ENCODE results near the gene NFKBIZ. TPM values are rescaled to one million over a fixed set of nuclear protein-coding genes. Genes with fewer than 3 reads are reported as not detected.

The NFKBIZ gene
- total RNA-seq, 1 experiment from 2014 or later: 45.4 TPM

DNA sequence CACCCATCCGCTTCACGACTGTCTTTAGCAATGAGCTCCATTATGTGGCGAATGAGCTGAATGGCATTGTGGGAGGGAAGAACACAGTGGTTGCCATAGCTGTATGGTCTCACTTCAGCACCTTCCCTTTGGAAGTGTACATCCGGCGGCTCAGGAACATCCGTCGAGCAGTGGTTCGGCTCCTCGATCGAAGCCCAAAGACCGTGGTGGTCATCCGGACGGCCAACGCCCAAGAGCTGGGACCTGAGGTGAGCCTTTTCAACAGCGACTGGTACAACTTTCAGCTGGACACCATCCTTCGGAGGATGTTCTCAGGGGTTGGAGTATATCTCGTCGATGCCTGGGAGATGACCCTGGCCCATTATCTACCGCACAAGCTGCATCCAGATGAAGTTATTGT, 27.8 kb upstream of the NFKBIZ start:
- DNase-seq (ENCODE audit: low read depth): no peak
- in situ Hi-C loops (cut with HindIII; ENCODE audit: low pct_unique_long_range_greater_than_20kb, low sequenced_read_pairs): no loop called here

DNA sequence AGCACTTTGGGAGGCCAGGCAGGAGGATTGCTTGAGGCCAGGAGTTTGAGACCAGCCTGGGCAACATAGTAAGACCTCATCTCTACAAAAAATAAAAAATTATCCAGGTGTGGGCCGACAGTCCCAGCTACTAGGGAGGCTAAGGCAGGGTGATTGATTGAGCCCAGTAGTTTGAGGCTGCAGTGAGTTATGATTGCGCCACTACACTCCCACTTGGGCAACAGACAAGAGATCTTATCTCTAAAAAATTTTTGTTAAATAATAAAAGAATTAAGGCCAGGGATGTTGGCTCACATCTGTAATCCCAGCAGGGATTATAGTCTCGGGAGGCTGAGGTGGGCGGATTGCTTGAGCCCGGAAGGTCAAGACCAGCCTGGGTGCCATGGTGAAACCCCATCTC, 25.8 kb upstream of the NFKBIZ start:
- in situ Hi-C loops (cut with HindIII; ENCODE audit: low pct_unique_long_range_greater_than_20kb, low sequenced_read_pairs): no loop called here
- no peak for DNase-seq (ENCODE audit: low read depth)

DNA sequence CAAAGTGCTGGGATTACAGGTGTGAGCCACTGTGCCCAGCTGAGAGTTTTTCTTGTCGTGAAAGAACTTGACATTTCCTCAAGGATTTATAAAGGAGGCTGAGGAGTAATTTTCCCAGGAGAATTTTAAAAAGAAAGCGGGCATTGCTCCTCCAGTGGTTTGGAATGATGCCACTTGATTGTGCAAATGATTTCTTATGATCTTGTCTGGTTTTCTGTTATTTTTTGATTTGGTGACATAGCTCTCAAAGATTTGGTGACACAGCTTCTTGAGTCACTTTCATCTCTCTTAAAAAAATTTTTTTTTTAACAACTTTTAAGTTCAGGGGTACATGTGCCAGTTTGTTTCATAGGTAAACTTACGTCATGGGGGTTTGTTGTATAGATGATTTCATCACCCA, 24.6 kb upstream of the NFKBIZ start:
- DNase-seq (ENCODE audit: low read depth): no peak
- in situ Hi-C loops (cut with HindIII; ENCODE audit: low pct_unique_long_range_greater_than_20kb, low sequenced_read_pairs): no loop called here

DNA sequence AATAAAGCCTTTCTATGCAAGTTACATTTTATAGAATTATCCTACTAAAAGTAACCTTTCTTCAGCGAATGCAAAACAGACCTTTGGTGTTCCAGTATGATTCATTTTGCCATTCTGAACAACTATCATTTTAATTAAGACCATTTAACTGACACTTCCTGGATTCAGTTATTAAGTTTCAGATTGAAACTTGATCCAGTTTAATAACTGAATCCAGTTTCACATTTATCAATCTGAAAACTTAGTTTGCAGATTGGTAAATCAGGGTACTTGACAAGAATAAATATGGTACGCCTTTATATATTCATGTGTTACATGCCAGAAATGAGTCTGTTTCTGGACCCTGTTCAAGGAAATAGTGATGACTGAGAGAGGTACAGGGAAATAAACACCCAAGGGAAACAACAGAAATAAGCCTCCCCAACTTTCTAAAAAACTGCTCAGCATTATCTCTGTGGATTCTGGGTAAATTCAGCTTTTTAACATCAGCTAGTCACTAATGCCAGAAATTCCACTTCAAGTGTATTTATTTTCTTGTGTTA, 23.3 kb upstream of the NFKBIZ start:
- in situ Hi-C loops (cut with HindIII; ENCODE audit: low pct_unique_long_range_greater_than_20kb, low sequenced_read_pairs): no loop called here
- DNase-seq (ENCODE audit: low read depth): no peak

DNA sequence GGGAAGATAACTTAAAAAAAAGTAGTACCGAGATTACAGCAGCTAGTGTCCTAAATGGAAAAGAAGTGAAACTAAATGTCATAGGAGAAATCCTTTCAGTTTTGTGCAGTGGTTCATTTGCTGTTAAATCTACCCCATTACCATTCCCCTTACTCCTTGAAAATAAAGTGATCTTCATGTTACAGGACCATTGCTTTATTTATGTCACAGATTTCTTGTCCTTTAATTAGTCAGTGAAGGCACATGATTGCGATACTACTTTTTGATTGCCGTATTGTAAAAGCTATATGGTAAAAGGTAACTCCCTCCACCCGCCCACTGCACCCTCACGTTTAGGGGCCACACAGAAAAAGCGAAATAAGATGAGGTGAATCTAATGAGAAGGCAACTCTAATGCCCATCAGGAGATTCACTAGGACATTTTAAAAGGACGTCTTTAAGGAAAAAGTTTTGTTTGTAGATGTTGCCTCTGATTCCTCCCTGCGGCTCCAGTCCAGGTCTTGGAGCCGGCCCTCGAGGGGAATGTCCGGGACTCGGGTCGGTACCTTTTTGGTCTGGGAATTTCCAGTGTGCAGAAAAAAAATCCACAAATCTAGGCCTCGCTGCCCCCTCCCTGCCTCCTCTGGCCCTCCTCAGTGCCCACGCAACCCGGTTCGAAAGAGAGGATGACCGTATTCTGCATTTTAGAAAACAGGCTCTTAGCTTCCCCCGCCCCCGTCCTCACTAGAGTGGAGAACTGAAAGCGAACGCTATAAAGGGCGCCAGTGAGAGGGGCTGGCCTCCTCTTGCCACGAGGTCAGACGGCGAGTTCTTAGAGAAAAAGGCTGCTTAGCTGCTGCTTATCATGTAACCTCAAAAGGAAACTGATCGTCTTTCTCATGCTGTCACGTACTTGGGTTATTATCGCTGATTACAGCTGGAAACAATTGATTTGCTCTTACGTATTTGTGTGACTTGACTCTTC, 21.8 kb upstream of the NFKBIZ start:
- in situ Hi-C loops (cut with HindIII; ENCODE audit: low pct_unique_long_range_greater_than_20kb, low sequenced_read_pairs): no loop called here

DNA sequence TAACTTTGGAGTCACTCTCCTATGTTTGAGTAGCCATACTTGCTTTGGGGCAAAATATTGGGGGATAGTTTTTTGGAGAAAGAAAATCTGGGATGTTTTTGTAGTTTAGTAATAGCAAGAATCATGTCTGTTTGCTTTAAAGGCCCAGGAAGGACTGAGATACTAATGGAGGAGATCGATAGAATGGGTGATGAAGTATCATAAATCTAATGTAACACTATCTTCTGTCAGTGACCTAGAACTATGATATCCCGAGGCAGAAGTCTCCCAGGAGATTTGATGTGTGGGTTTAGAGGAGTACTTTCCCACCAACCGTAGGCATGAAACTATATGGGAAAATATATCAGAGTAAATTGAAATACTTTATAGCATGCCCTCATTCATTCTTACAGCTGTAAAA, 21.0 kb upstream of the NFKBIZ start:
- in situ Hi-C loops (cut with HindIII; ENCODE audit: low pct_unique_long_range_greater_than_20kb, low sequenced_read_pairs): no loop called here
- no peak for DNase-seq (ENCODE audit: low read depth)

More for the DNA sequence above, 21.8 kb upstream of the NFKBIZ start:
- peak; percentile 79 for DNase-seq (ENCODE audit: low read depth)

DNA sequence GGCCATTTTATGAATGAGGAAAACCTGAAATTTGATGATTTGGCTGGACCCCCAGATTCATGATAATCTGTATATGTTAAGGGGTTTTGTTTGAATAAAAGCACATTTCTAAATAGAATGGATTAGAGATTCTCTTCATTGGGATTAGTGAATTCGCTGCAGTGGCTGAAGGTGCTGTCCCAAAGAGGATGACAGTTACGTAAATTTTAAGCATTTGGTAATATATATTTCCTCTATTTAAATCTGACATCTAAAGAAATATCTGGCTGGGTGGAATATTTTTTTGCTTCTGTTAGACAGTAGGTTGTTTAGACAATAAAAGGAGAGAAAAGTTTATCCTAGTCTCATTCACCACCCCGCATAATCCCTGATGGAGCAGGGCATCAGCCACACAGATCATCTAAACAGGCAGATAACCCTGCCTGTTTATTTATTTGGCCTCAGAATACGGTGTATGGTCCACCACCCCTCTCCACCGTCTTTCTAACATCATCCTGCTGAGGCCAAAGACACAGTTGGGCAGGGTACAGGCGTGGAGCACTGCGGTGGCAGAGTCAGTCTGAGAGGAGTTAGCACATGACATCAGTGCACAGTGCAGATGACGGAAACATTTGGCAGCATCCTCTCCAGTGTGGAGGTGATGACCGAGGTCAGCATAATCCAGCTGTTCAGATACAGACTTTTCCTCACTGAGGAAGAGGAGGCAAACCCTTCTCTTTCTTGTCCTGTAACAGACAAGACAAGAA, 20.4 kb upstream of the NFKBIZ start:
- in situ Hi-C loops (cut with HindIII; ENCODE audit: low pct_unique_long_range_greater_than_20kb, low sequenced_read_pairs): no loop called here
- no peak for DNase-seq (ENCODE audit: low read depth)

DNA sequence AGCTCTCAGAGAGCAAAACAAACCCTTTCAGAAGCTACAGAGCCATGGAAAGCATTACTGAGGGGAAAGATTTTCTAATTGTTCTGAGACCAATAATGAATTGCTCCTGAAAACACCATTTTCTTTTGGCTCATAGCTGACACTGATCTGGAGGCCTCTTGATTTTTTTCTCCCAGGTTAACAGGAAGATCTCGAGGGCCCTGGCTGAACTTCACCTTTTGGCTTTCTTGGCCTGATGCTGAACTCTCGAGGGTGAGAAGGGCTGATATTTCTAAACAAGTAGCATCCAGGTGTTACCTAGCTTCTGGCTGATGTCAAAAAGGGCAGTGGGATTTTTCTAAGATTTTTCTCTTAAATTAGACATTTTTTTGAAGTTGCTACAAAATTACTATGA, 19.9 kb upstream of the NFKBIZ start:
- no peak for DNase-seq (ENCODE audit: low read depth)
- in situ Hi-C loops (cut with HindIII; ENCODE audit: low pct_unique_long_range_greater_than_20kb, low sequenced_read_pairs): no loop called here

DNA sequence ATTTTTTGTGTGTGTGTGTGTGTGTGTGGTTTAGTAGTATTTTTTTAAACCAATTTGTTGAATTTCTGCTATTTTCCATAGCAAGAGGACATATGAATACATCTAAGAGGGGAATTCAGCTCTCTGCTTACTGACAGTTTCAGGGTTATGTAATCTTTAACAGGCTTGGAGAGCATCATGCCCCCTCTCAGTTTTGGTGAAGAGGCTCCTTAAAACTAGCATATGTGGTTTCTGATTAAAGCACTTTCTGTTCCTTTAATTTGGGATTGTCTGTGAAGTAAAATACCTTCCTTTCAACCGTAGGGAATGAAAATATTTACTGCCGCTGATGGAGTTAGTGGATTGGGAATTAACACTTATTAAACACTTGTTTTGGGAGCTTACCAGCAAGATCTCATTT, 19.4 kb upstream of the NFKBIZ start:
- in situ Hi-C loops (cut with HindIII; ENCODE audit: low pct_unique_long_range_greater_than_20kb, low sequenced_read_pairs): no loop called here
- DNase-seq (ENCODE audit: low read depth): no peak

DNA sequence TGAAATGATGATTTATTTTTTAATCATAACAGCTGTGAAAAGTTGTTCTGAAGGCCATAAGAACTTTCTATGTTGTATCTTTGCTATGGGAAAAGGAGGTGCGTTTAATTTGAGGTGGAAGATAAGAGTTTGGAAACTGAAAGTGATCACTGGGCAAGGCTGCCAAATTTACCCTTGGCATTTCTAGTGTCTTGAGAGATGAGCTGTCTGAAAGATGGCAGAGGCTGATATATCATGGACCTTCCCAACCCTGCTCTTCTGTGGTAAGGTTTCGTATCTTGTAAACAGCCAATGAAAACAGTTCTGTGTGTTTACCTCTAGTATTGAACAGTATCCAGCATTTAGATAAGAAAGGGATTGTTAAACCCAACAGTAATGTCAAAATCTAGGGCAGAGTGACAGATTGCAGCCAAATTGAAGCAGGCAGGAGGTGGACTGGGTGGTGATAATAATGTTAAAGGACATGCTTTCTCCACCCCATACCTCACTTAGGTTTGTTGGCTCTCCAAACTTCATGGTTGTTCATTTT, 15.8 kb upstream of the NFKBIZ start:
- no peak for DNase-seq (ENCODE audit: low read depth)
- in situ Hi-C loops (cut with HindIII; ENCODE audit: low pct_unique_long_range_greater_than_20kb, low sequenced_read_pairs): no loop called here

DNA sequence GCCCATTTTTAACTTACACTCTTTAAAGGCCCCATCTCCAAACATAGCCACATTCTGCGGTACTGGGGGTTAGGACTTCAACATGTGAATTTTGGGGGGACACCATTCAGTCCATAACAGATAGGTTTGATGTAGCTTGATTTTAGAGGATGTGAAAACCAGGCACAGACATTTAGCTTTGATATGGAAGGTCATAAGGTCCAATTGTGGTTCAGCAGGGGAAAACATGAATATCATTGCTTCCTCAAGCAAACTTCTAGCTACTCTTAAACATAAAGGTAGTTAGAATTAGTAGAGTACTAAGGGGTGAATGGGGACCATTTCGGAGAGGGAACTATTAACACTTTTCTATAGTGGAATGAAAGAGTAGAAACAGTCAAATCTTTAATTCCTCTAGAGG, 13.6 kb upstream of the NFKBIZ start:
- no peak for DNase-seq (ENCODE audit: low read depth)
- in situ Hi-C loops (cut with HindIII; ENCODE audit: low pct_unique_long_range_greater_than_20kb, low sequenced_read_pairs): no loop called here

DNA sequence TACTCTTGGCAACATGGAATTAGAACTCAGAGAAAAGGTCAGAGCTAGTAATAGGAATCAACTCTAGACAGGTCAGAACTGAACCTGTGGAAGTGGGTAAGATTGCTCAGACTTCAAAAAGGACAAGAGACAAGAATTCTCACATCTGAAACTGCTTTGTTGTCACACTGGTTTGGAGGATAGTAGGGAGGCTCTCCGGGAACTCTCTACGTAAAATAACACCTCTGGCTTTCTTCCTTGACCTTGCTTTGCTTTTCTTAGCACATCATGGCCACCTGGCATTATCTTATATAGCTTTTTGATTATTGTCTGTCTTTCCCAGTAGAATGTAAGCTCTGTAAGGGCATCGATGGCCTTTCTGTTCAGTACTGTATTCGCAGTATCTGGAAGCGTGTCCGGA, 13.2 kb upstream of the NFKBIZ start:
- in situ Hi-C loops (cut with HindIII; ENCODE audit: low pct_unique_long_range_greater_than_20kb, low sequenced_read_pairs): no loop called here

DNA sequence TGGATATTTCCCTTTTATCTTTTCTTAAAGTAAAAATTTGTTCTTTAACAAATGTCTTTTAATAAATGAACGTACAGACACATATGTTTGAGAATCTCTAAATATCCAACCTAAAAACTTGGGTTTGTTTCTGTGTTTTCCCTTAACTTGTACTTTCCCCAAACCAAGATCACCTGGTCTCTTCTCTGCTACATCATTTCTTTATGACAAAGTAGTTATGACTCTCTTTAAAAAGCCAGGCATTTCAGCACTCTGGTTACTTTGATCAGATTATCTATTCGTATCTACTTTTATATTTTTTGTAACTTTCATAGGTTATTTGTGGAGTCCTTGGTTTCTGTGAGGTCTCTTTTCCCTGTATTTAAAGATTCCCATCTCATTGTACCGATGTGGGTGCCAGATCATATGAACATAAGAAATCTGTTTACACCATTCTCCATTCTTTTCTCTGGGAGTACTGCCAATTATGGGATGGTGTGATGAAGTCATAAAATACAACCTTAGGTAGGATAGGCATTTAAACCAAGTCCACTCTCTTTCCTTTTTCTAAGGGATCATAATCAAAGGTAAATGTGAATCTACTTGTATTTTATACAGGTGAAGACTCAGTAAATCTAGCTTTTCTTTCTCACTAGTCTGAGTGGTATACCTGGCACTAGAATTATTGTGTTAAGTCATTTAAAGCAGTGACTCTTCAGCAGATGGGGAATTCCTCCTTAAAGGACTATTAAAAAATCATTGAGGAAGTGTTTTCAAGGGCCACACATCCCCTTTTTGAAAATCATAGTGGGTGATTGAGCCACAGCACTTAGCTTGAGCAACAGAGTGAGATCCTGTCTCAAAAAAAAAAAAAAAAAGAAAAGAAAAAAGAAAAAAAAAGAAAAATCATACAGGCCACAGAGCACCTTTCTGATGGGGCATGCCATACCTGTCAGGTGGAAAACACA, 12.4 kb upstream of the NFKBIZ start:
- in situ Hi-C loops (cut with HindIII; ENCODE audit: low pct_unique_long_range_greater_than_20kb, low sequenced_read_pairs): no loop called here
- DNase-seq (ENCODE audit: low read depth): no peak

More for the DNA sequence above, 13.2 kb upstream of the NFKBIZ start:
- DNase-seq (ENCODE audit: low read depth): no peak

DNA sequence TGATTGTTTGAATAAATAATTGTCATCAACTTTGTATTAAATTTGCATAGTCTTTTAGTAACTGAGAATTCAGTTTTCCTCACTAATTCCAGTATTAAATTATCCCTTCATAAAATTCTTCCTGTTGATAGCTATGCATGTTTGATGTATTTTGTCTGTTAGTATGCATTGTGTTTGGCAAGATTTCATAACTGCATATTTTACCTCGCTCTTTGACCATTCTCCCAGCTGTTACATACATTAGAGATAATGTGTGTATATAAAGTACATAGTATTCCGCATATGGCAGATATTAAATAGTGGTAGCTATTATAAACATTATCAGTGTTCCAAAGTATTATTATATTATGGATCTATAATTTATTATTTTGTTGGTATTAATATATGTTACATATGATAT, 10.6 kb upstream of the NFKBIZ start:
- no peak for DNase-seq (ENCODE audit: low read depth)
- in situ Hi-C loops (cut with HindIII; ENCODE audit: low pct_unique_long_range_greater_than_20kb, low sequenced_read_pairs): no loop called here

DNA sequence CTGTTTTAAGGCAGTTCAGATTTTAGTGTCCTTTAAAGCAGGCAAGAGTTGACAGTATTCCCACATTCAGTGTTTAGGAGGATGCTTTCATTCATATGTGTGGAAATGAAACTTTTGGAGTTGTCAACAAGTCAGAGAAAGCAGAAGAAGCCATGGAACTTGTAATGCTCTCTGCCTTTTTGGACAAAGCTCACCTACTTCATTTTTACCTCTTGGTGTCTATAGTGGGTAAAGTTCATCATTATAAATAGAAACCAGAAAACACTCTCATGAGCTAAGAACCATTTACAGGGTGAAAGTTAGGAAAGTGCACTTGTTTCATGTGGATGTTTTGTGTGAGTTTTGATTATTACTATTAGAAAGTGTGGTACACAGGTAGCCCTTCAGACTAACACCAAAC, 9.2 kb upstream of the NFKBIZ start:
- in situ Hi-C loops (cut with HindIII; ENCODE audit: low pct_unique_long_range_greater_than_20kb, low sequenced_read_pairs): no loop called here
- no peak for DNase-seq (ENCODE audit: low read depth)

DNA sequence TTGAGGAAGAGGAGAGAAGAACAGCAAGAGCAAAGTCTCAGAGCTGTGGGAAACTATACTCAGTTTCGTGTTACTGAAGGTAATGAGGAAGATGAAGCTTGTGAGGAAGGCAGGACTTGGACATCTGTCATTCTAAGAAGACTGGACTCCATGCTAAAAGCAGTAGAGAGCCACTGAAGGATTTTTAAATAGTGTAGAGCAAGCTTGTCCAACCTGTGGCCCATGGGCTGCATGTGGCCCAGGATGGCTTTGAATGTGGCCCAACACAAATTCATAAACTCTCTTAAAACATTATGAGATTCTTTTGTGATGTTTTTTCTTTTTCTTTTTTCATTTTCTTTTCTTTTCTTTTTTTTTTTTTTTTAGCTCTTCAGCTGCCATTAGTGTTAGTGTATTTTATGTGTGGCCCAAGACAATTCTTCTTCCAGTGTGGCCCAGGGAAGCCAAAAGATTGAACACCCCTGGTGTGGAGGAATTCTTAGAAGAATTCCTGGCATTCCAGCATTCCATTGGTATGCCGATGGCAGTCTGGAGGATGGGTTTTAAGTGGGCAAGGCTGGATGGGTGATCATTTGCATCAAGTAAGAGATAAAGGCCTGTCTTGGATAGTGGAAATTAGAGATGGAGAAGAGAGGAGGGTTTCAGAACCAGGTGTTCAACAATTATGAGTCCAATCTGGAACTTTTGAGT, 6.9 kb upstream of the NFKBIZ start:
- peak; percentile 57 for DNase-seq (ENCODE audit: low read depth)
- in situ Hi-C loops (cut with HindIII; ENCODE audit: low pct_unique_long_range_greater_than_20kb, low sequenced_read_pairs): no loop called here

DNA sequence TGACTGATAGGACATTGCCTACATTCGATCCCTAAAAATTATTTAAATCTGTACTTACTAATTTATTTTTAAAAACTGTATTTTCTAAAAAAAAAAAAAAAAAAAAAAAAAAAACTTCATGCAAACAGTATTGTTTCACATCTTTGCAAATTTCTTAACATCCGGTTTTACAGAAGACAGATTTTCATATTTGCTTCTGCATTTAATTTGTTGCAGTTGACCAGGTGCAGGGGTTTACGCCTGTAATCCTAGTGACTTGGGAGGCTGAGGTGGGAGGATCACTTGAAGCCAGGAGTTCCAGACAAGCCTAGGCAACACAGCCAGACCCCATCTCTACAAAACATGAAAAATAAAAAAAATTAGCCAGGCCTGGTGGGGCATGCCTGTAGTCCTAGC, 6.4 kb upstream of the NFKBIZ start:
- in situ Hi-C loops (cut with HindIII; ENCODE audit: low pct_unique_long_range_greater_than_20kb, low sequenced_read_pairs): no loop called here
- no peak for DNase-seq (ENCODE audit: low read depth)
